Testis (tissue), 2 donors: Measurements from ENCODE around the gene MRPL51.

ENCODE experiments used
- CTCF ChIP-seq, 3 experiments: fragments of 450-650 bp in 2 of 3; fragments of 200-600 bp in 1 of 3; sonication (generic) in 1 of 3; IDR thresholded peaks; one replicate each; pipeline ENCODE4 v1.5.1; 2016 to 2019; ENCODE audit warnings: antibody characterized with exemption in 3 of 3, mild to moderate bottlenecking in 2 of 3, moderate library complexity in 1 of 3
- POLR2A ChIP-seq: fragments of 450-650 bp; IDR thresholded peaks from one replicate; pipeline ENCODE4 v1.6.1; 2017; ENCODE audit warnings: antibody characterized with exemption, mild to moderate bottlenecking, moderate library complexity

- TF ChIP-seq CTCF (IDR thresholded peaks at IDR 0.05) (no peak), POLR2A (no peak)
These were observed 30.6 kb downstream of the MRPL51 start for GRCh38 chr12:6462234-6462995.
